SH-SY5Y (cell line): ENCODE results near the gene IFI44L.

Experiments
- GATA2 ChIP-seq: IDR thresholded peaks from 2 replicates; pipeline ENCODE4 v1.6.1; 2011; ENCODE audit warnings: mild to moderate bottlenecking, low read depth, low read length
- GATA3 ChIP-seq: IDR thresholded peaks from 2 replicates; pipeline ENCODE4 v1.6.1; 2011; ENCODE audit warnings: low read depth, mild to moderate bottlenecking, low read length, moderate library complexity

Gene IFI44L

GRCh38 chr1:78690516-78690915 lies 70.3 kb downstream of the IFI44L start:
- no peak for TF ChIP-seq GATA2
- TF ChIP-seq GATA3: no peak

- TF ChIP-seq GATA3 (no peak), GATA2 (no peak)
These were observed 71.9 kb downstream of the IFI44L start for GRCh38 chr1:78691995-78692747.
